Measurements from ENCODE around the gene ZIC1.

The ZIC1 gene

GRCh38 chr3:147462856-147463255 lies 53.7 kb downstream of the ZIC1 start:
- no peaks in the 10 kb centered on the region for H3K27me3 ChIP-seq (ENCODE audit: insufficient read depth, low read length, poor library complexity)
- H3K4me3 ChIP-seq (ENCODE audit: low read length) = no peak overlapping the region
- H3K36me3 ChIP-seq (ENCODE audit: control insufficient read depth, insufficient read depth, low read length) = no peaks in the 10 kb centered on the region
- H3K9ac ChIP-seq (ENCODE audit: low read length) = no peak overlapping the region
- no peak overlapping the region for H4K8ac ChIP-seq (ENCODE audit: low read depth, low read length)
- H3K56ac ChIP-seq (ENCODE audit: low read length) = no peak overlapping the region
- no peak overlapping the region for H4K5ac ChIP-seq (ENCODE audit: low read length)
- no peak overlapping the region for H2AK5ac ChIP-seq (ENCODE audit: low read length)
- H3K4me1 ChIP-seq (ENCODE audit: control insufficient read depth, low read depth, low read length) = no peaks in the 10 kb centered on the region
- H3K27ac ChIP-seq (ENCODE audit: low read depth, low read length) = no peak overlapping the region
- no peak overlapping the region for H2BK5ac ChIP-seq (ENCODE audit: low read length)
- H3K4me2 ChIP-seq (ENCODE audit: low read length) = no peak overlapping the region
- no peak overlapping the region for H2BK15ac ChIP-seq (replicated peaks; ENCODE audit: low read depth)
- no peak overlapping the region for H3K18ac ChIP-seq (ENCODE audit: low read length)
- no peak overlapping the region for H2BK120ac ChIP-seq (ENCODE audit: low read depth, low read length)
- WGBS (ENCODE audit: extremely low coverage, insufficient coverage, low lambda C conversion rate) = no CpG with 5 or more reads among the region's 1 CpG
- no peak for DNase-seq
- H3K79me1 ChIP-seq (ENCODE audit: low read length) = no peaks in the 10 kb centered on the region
- no peak overlapping the region for H3K4ac ChIP-seq (ENCODE audit: low read depth, low read length)
- H3K79me2 ChIP-seq (ENCODE audit: control insufficient read depth, insufficient read depth, low read length) = no peaks in the 10 kb centered on the region
- H3K23ac ChIP-seq (ENCODE audit: low read length) = no peak overlapping the region

All from mesendoderm (in vitro differentiated cells).